CD8-positive, alpha-beta memory T cell (primary cell): ENCODE data around the gene WASF2. TPM values are rescaled to one million over a fixed set of nuclear protein-coding genes. Genes with fewer than 3 reads are reported as not detected.

Experiments used
- CTCF ChIA-PET: fragments of 350-600 bp; sonication (Branson Sonifier 250); formaldehyde crosslinking; loops from one replicate; lab custom pipeline; 2021; ENCODE audit warnings: antibody characterized with exemption; lab: Charles Lee
- POLR2A ChIA-PET: fragments of 350-600 bp; sonication (Branson Sonifier 250); formaldehyde crosslinking; loops from one replicate; lab custom pipeline; 2021; ENCODE audit warnings: antibody characterized with exemption; lab: Charles Lee
- DNase-seq, 5 donors: peaks; one replicate each; pipeline versions ENCODE4 v3.0.0 to v3.0.0-alpha.2; 2020 to 2022; ENCODE audit warnings: mixed read lengths in 1 of 5
- H3K27ac ChIP-seq: one replicate; pipeline ENCODE4 v1.7.0; 2013; ENCODE audit warnings: low read depth, mild to moderate bottlenecking, low read length, moderate library complexity
- H3K27me3 ChIP-seq: 2 replicates; pipeline ENCODE4 v1.7.0; 2013; ENCODE audit warnings: low read length, mild to moderate bottlenecking; ENCODE audit not compliant: insufficient read depth, poor library complexity, severe bottlenecking
- H3K36me3 ChIP-seq: 2 replicates; pipeline ENCODE4 v1.7.0; 2013; ENCODE audit warnings: mild to moderate bottlenecking, low read length, moderate library complexity; ENCODE audit not compliant: insufficient read depth
- H3K4me1 ChIP-seq: 2 replicates; pipeline ENCODE4 v1.7.0; 2013; ENCODE audit warnings: mild to moderate bottlenecking, low read length, moderate library complexity; ENCODE audit not compliant: insufficient read depth
- H3K4me3 ChIP-seq: 2 replicates; pipeline ENCODE4 v1.7.0; 2013; ENCODE audit warnings: mild to moderate bottlenecking, low read length
- H3K9me3 ChIP-seq: 2 replicates; pipeline ENCODE4 v1.7.0; 2013; ENCODE audit warnings: mild to moderate bottlenecking, low read length
- H3K27ac Mint-ChIP-seq, 8 donors: one replicate each; pipeline ENCODE4 v1.8.0; 2020 to 2021; ENCODE audit warnings: mixed read lengths in 8 of 8, mild to moderate bottlenecking in 6 of 8, inconsistent platforms in 3 of 8, moderate library complexity in 3 of 8
- H3K27me3 Mint-ChIP-seq, 2 donors: one replicate each; pipeline ENCODE4 v1.8.0; 2020 to 2021; ENCODE audit warnings: mixed read lengths in 2 of 2, mild to moderate bottlenecking in 1 of 2, moderate library complexity in 1 of 2
- H3K36me3 Mint-ChIP-seq, 3 donors: one replicate each; pipeline ENCODE4 v1.8.0; 2020 to 2021; ENCODE audit warnings: mixed read lengths in 3 of 3, inconsistent platforms in 1 of 3, mild to moderate bottlenecking in 1 of 3
- H3K4me1 Mint-ChIP-seq, 3 donors: one replicate each; pipeline ENCODE4 v1.8.0; 2020 to 2021; ENCODE audit warnings: mixed read lengths in 3 of 3, inconsistent platforms in 1 of 3, mild to moderate bottlenecking in 1 of 3
- H3K4me3 Mint-ChIP-seq, 7 donors: one replicate each; pipeline ENCODE4 v1.8.0; 2020 to 2021; ENCODE audit warnings: mixed read lengths in 7 of 7, mild to moderate bottlenecking in 6 of 7, moderate library complexity in 4 of 7, inconsistent platforms in 2 of 7
- H3K9me3 Mint-ChIP-seq, 5 donors: one replicate each; pipeline ENCODE4 v1.8.0; 2020 to 2022; ENCODE audit warnings: mixed read lengths in 5 of 5, mild to moderate bottlenecking in 3 of 5, moderate library complexity in 2 of 5, inconsistent platforms in 1 of 5
- polyA plus RNA-seq: library from polyadenylated mRNA; unstranded; fragments of 300-500 nt; fragmentation: Illumina TruSeq; gene quantifications from one replicate; pipeline ENCODE4 v1.2.3, GENCODE V29; 2021
- total RNA-seq, 2 experiments: library from RNA; stranded (reverse); gene quantifications; one replicate each; pipeline ENCODE4 v1.2.3, GENCODE V29; 2021

The WASF2 gene
- total and polyA plus RNA-seq, 3 experiments from 2014 or later: 64.1 to 128 (median 120) TPM

GRCh38 chr1:27418326-27419185 lies 71.4 kb downstream of the WASF2 start:
- Mint-ChIP-seq H3K27ac (peak overlapping the region; percentile 53 to 94 (median 86)), H3K36me3 (peaks cover 16 to 63% (median 24%) of the 10 kb centered on the region in 3 donors), H3K27me3 (no peaks in the 10 kb centered on the region), H3K4me1 (peaks cover 39 to 60% (median 51%) of the 10 kb centered on the region in 3 donors), H3K4me3 (peak overlapping the region in 3 of 7 donors; percentile 33 to 46 (median 44)), H3K9me3 (no peaks in the 10 kb centered on the region)
- Histone ChIP-seq H3K27ac (peak overlapping the region; percentile 5), H3K4me1 (peaks cover 39% of the 10 kb centered on the region), H3K27me3 (no peaks in the 10 kb centered on the region), H3K9me3 (no peaks in the 10 kb centered on the region), H3K4me3 (no peak overlapping the region), H3K36me3 (peaks cover 42% of the 10 kb centered on the region)
- CTCF ChIA-PET: interaction anchor here (1.0 kb wide), 1 partner anchor 15 kb away, joined by 4 read pairs; no protein-coding TSS in a partner anchor
- peak in 2 of 5 donors; percentile 21 to 64 for DNase-seq
- POLR2A ChIA-PET: no interaction called here

DNA sequence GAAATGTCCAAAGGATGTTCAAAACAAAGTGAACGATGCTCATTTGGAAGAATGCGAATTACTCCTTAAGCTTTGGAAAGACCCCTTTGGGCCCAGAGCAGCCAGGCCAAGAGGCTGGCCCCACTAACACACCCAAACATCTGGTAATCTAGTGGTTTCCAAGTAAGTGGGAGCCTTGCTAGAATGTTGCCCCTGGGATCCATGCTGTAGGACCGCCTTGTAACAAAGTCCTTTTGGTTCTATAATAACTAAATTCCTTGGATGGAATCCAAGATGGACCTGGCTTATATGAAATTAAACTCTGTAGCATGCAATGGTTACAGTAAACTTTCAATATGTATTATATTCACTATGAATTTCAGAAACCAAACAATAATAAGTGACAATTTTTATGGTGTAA lies 72.3 kb downstream of the WASF2 start:
- H3K27ac ChIP-seq: peak overlapping the region; percentile 5
- H3K4me1 Mint-ChIP-seq: peaks cover 38 to 57% (median 48%) of the 10 kb centered on the region in 3 donors
- H3K4me3 Mint-ChIP-seq: no peak overlapping the region
- peaks cover 32% of the 10 kb centered on the region for H3K4me1 ChIP-seq
- H3K27ac Mint-ChIP-seq: peak overlapping the region in 6 of 8 donors; percentile 24 to 89 (median 86)
- H3K36me3 Mint-ChIP-seq: peaks cover 16 to 71% (median 26%) of the 10 kb centered on the region in 3 donors
- H3K36me3 ChIP-seq: peaks cover 50% of the 10 kb centered on the region
- H3K4me3 ChIP-seq: no peak overlapping the region
- ChIA-PET POLR2A (interaction anchor here (0.6 kb wide), 1 partner anchor 304 kb away, joined by 7 read pairs; no protein-coding TSS in a partner anchor), CTCF (interaction anchor here (1.4 kb wide), 1 partner anchor 188 kb away, joined by 5 read pairs; no protein-coding TSS in a partner anchor)
- H3K9me3 Mint-ChIP-seq: no peaks in the 10 kb centered on the region
- H3K27me3 Mint-ChIP-seq: no peaks in the 10 kb centered on the region
- no peak for DNase-seq
- no peaks in the 10 kb centered on the region for H3K9me3 ChIP-seq
- no peaks in the 10 kb centered on the region for H3K27me3 ChIP-seq

DNA sequence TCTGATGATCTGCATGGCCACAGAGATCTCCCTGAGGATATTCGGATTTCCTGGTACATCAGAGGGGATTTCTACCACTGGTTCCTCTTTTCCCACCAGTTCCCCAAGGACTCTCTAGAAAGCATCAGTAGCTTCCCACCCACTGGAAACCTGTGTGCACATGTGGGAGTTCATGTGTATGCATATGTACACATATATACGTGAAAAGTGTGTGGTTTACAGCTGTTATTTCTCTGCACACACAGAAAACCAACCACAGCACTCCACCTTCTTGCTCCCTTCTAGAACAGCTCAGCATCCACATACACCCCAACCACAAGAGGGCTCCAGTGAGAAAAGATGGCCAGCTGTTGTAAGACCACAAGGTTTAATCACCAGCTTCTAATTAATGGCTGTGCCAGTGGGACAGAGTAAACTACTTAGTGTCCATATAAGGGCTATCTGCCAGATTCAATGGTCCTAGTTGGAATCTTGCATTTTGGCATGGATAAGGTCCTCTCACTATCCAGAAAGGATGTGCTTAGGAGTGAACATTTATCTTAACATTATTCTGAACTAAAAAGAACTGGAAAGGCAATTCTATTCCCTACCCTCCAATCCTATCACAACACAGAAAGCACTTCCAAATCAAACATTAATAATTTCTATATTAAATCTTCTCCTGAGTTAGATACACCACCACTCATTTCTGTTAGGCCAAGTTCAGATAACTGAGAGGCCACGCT lies 73.4 kb downstream of the WASF2 start:
- Histone ChIP-seq H3K4me3 (no peak overlapping the region), H3K9me3 (no peaks in the 10 kb centered on the region), H3K4me1 (peaks cover 23% of the 10 kb centered on the region), H3K27me3 (no peaks in the 10 kb centered on the region), H3K36me3 (peaks cover 61% of the 10 kb centered on the region), H3K27ac (no peak overlapping the region)
- ChIA-PET CTCF (interaction anchor here (0.7 to 1.4 kb wide), 11 partner anchors 9 to 246 kb away, joined by 3 to 6 read pairs (median 3); no protein-coding TSS in a partner anchor), POLR2A (no interaction called here)
- Mint-ChIP-seq H3K27ac (peak overlapping the region; percentile 32 to 79 (median 52)), H3K4me3 (no peak overlapping the region), H3K9me3 (no peaks in the 10 kb centered on the region), H3K36me3 (peaks cover 16 to 78% (median 26%) of the 10 kb centered on the region in 3 donors), H3K27me3 (no peaks in the 10 kb centered on the region), H3K4me1 (peaks cover 30 to 48% (median 36%) of the 10 kb centered on the region in 3 donors)
- peak in 3 of 5 donors; percentile 48 to 68 (median 53) for DNase-seq

GRCh38 chr1:27414091-27414490 lies 75.9 kb downstream of the WASF2 start:
- H3K4me3 ChIP-seq: no peak overlapping the region
- H3K9me3 ChIP-seq: no peaks in the 10 kb centered on the region
- Mint-ChIP-seq H3K27me3 (no peaks in the 10 kb centered on the region), H3K36me3 (peaks cover 16 to 93% (median 29%) of the 10 kb centered on the region in 3 donors), H3K9me3 (no peaks in the 10 kb centered on the region), H3K27ac (peak overlapping the region in 2 of 8 donors; percentile 15 to 52), H3K4me3 (no peak overlapping the region), H3K4me1 (peaks cover 27 to 34% (median 32%) of the 10 kb centered on the region in 3 donors)
- H3K27me3 ChIP-seq: no peaks in the 10 kb centered on the region
- H3K36me3 ChIP-seq: peaks cover 75% of the 10 kb centered on the region
- ChIA-PET POLR2A (no interaction called here), CTCF (interaction anchor here (1.0 to 1.2 kb wide), 3 partner anchors 10 to 48 kb away, joined by 4 to 5 read pairs (median 4); partner anchors contain the start of gene MAP3K6)
- peaks cover 6% of the 10 kb centered on the region for H3K4me1 ChIP-seq
- no peak overlapping the region for H3K27ac ChIP-seq
- DNase-seq: no peak

DNA sequence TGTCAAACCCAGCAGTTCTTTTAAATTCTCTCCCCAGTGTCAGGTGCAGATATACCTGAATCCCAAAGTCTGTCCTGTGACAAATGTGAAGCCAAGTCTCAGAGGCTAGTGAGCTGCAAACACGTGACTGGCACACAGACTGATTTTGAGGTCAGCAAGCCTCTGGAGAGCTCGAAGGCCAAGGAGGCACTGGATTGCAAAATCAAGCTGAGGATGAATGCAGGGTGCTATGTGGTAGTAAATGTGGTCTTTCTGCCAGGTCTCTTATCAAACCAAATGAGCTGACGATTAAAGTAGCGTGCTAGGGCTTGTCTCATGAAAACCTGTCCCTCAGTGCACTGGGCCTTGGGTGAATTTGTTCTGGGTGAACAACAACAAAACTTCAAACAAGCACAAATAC lies 77.0 kb downstream of the WASF2 start:
- H3K4me3 ChIP-seq: no peak overlapping the region
- peaks cover 4% of the 10 kb centered on the region for H3K4me1 ChIP-seq
- H3K27me3 Mint-ChIP-seq: no peaks in the 10 kb centered on the region
- H3K36me3 ChIP-seq: peaks cover 78% of the 10 kb centered on the region
- H3K9me3 ChIP-seq: no peaks in the 10 kb centered on the region
- no peaks in the 10 kb centered on the region for H3K9me3 Mint-ChIP-seq
- no peak overlapping the region for H3K4me3 Mint-ChIP-seq
- no peaks in the 10 kb centered on the region for H3K27me3 ChIP-seq
- no peak overlapping the region for H3K27ac ChIP-seq
- H3K36me3 Mint-ChIP-seq: peaks cover 16 to 92% (median 24%) of the 10 kb centered on the region in 3 donors
- no peak for DNase-seq
- POLR2A ChIA-PET: interaction anchor here (1.3 kb wide), 1 partner anchor 17 kb away, joined by 4 read pairs; no protein-coding TSS in a partner anchor
- peak overlapping the region in 3 of 8 donors; percentile 36 to 91 (median 48) for H3K27ac Mint-ChIP-seq
- H3K4me1 Mint-ChIP-seq: peaks cover 18 to 23% (median 22%) of the 10 kb centered on the region in 3 donors
- CTCF ChIA-PET: interaction anchor here (1.2 kb wide), 1 partner anchor 47 kb away, joined by 5 read pairs; the partner anchor contains the start of gene MAP3K6

- Mint-ChIP-seq H3K4me1 (peaks cover 17 to 19% (median 18%) of the 10 kb centered on the region in 3 donors), H3K27ac (no peak overlapping the region), H3K36me3 (peaks cover 16 to 92% (median 24%) of the 10 kb centered on the region in 3 donors), H3K4me3 (no peak overlapping the region), H3K27me3 (no peaks in the 10 kb centered on the region), H3K9me3 (no peaks in the 10 kb centered on the region)
- Histone ChIP-seq H3K27ac (no peak overlapping the region), H3K36me3 (peaks cover 75% of the 10 kb centered on the region), H3K27me3 (no peaks in the 10 kb centered on the region), H3K9me3 (no peaks in the 10 kb centered on the region), H3K4me3 (no peak overlapping the region), H3K4me1 (peaks cover 4% of the 10 kb centered on the region)
- CTCF ChIA-PET: no interaction called here
- no peak for DNase-seq
- POLR2A ChIA-PET: interaction anchor here (1.3 kb wide), 1 partner anchor 18 kb away, joined by 4 read pairs; no protein-coding TSS in a partner anchor
Observed at GRCh38 chr1:27412502-27412901, 77.5 kb downstream of the WASF2 start.

DNA sequence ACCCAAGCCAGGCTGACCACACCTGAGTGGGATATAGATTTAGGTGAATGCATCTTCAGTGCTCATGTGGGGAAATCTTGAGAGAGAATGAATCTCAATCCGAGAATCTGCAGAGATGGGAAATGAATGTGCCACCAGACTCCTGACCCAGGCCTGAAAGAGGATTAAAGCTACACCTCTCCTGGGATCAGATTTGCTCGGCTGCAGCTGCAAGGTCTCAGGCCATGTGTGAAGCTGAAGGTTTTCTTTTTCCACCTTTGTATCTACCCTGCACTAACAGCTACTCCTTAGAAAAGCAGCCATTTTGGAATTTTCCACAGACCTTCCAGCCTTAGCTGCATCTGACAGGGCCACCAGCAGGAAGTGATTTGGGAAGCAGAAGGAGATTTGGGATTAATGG lies 79.3 kb downstream of the WASF2 start:
- H3K36me3 ChIP-seq: peaks cover 59% of the 10 kb centered on the region
- Mint-ChIP-seq H3K4me3 (no peak overlapping the region), H3K36me3 (peaks cover 9 to 87% (median 19%) of the 10 kb centered on the region in 3 donors), H3K9me3 (no peaks in the 10 kb centered on the region), H3K27ac (peak overlapping the region in 6 of 8 donors; percentile 29 to 66 (median 55)), H3K27me3 (no peaks in the 10 kb centered on the region), H3K4me1 (peaks cover 0 to 3% (median 2%) of the 10 kb centered on the region in 3 donors)
- H3K4me3 ChIP-seq: no peak overlapping the region
- no peak overlapping the region for H3K27ac ChIP-seq
- DNase-seq: no peak
- H3K27me3 ChIP-seq: no peaks in the 10 kb centered on the region
- no peaks in the 10 kb centered on the region for H3K9me3 ChIP-seq
- CTCF ChIA-PET: interaction anchor here (0.6 to 1.5 kb wide), 4 partner anchors 10 to 252 kb away, joined by 3 read pairs; no protein-coding TSS in a partner anchor
- H3K4me1 ChIP-seq: no peaks in the 10 kb centered on the region
- POLR2A ChIA-PET: no interaction called here
